ENCODE results near the gene LAMA2. TPM values are rescaled to one million over a fixed set of nuclear protein-coding genes. Genes with fewer than 3 reads are reported as not detected.

LAMA2 gene
- total and polyA plus RNA-seq, 2 experiments from 2014 or later, result 13.4 to 78.1 TPM

GRCh38 chr6:128990360-128990759, 107.4 kb downstream of the LAMA2 start:
- DNase-seq (ENCODE audit: low read depth in 1 of 2, low spot score in 1 of 2), result no peak
- Histone ChIP-seq H3K9me3 (ENCODE audit: low read depth) (no peaks in the 10 kb centered on the region), H3K36me3 (no peaks in the 10 kb centered on the region), H3K27ac (no peak overlapping the region), H3K4me3 (no peak overlapping the region), H3K4me1 (ENCODE audit: low read depth) (no peaks in the 10 kb centered on the region), H3K27me3 (no peaks in the 10 kb centered on the region)
- TF ChIP-seq, protein P1, sequence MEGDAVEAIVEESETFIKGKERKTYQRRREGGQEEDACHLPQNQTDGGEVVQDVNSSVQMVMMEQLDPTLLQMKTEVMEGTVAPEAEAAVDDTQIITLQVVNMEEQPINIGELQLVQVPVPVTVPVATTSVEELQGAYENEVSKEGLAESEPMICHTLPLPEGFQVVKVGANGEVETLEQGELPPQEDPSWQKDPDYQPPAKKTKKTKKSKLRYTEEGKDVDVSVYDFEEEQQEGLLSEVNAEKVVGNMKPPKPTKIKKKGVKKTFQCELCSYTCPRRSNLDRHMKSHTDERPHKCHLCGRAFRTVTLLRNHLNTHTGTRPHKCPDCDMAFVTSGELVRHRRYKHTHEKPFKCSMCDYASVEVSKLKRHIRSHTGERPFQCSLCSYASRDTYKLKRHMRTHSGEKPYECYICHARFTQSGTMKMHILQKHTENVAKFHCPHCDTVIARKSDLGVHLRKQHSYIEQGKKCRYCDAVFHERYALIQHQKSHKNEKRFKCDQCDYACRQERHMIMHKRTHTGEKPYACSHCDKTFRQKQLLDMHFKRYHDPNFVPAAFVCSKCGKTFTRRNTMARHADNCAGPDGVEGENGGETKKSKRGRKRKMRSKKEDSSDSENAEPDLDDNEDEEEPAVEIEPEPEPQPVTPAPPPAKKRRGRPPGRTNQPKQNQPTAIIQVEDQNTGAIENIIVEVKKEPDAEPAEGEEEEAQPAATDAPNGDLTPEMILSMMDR (IDR thresholded peaks at IDR 0.05; ENCODE audit: low read depth, low read length), result no peak

- no peaks in the 10 kb centered on the region for H3K4me1 ChIP-seq (ENCODE audit: low read depth)
- TF ChIP-seq, protein P1 (IDR thresholded peaks at IDR 0.05; ENCODE audit: low read depth, low read length), result no peak
- no peaks in the 10 kb centered on the region for H3K9me3 ChIP-seq (ENCODE audit: low read depth)
Observed at GRCh38 chr6:128990915-128991314, 108.0 kb downstream of the LAMA2 start.

GRCh38 chr6:128993166-128993565, 110.2 kb downstream of the LAMA2 start:
- TF ChIP-seq, protein P1 (IDR thresholded peaks at IDR 0.05; ENCODE audit: low read depth, low read length), result no peak
- Histone ChIP-seq H3K27me3 (no peaks in the 10 kb centered on the region), H3K9me3 (ENCODE audit: low read depth) (no peaks in the 10 kb centered on the region), H3K4me1 (ENCODE audit: low read depth) (no peaks in the 10 kb centered on the region), H3K27ac (no peak overlapping the region), H3K4me3 (no peak overlapping the region), H3K36me3 (no peaks in the 10 kb centered on the region)
- DNase-seq (ENCODE audit: low read depth in 1 of 2, low spot score in 1 of 2), result no peak

More at GRCh38 chr6:128990915-128991314, 108.0 kb downstream of the LAMA2 start:
- Histone ChIP-seq H3K36me3 (no peaks in the 10 kb centered on the region), H3K27me3 (no peaks in the 10 kb centered on the region), H3K4me3 (no peak overlapping the region), H3K27ac (no peak overlapping the region)
- DNase-seq (ENCODE audit: low read depth in 1 of 2, low spot score in 1 of 2), result no peak

DNA sequence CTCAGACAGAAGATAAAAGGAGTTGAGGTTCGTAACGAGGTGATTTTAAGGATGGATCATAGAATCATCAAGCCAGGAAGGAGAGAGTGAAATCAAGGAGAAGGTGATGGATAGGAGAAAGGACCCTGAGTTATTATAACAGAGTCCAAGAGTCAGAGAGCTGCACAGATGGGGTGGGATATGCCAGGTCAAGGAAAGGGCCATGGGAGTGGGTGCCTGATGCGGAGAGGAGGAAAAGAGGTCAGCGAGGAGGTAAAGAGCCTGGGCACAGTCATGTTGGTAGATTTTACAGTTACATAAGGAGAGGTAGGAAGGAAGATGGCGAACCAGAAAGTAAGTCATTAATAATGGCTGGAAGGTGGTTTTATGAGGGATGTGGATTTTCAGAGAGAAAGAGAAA, 114.9 kb downstream of the LAMA2 start:
- H3K27me3 ChIP-seq, result no peaks in the 10 kb centered on the region
- TF ChIP-seq, protein P1 (IDR thresholded peaks at IDR 0.05; ENCODE audit: low read depth, low read length), result no peak
- no peak for DNase-seq (ENCODE audit: low read depth in 1 of 2, low spot score in 1 of 2)
- no peak overlapping the region for H3K27ac ChIP-seq
- no peak overlapping the region for H3K4me3 ChIP-seq
- H3K9me3 ChIP-seq (ENCODE audit: low read depth), result no peaks in the 10 kb centered on the region
- no peaks in the 10 kb centered on the region for H3K4me1 ChIP-seq (ENCODE audit: low read depth)
- no peaks in the 10 kb centered on the region for H3K36me3 ChIP-seq

DNA sequence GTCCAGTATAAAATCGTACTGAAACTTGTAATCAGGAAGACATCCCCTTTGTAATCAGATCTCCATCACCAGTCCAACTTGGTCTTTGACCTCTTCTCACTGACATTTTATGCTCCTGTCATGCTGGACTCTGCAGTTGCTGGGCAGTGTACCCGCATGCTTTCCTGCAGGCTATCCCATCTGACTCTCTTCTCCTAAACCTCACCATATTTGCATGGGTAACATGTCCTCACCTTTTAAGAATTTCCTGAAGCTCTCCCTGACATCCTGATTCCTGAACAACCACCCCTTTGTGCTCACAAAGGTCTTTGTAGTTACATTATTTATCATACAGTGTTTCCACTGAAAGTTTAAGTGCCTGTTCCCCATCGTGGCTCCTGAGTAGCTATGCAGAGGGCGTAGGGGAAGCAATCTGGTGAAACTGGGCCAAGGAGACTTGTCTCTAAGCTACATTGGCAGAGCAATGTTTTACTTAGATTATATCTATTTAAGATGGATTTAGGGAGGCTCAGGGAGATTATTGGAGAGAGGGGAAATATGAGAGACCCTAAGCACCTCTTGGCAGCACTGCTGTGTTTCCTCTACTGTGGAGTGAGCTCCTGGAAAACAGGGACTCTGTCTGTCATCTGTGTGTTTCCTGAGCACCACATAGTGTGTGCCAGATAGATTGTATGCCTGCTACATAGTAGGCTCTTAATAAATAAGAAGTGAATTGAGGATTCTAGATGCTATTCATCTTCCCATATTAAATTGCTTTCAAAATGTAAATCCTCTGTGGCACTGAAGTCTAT, 124.0 kb downstream of the LAMA2 start:
- H3K9me3 ChIP-seq (ENCODE audit: low read depth), result no peaks in the 10 kb centered on the region
- no peaks in the 10 kb centered on the region for H3K4me1 ChIP-seq (ENCODE audit: low read depth)
- no peak for DNase-seq (ENCODE audit: low read depth in 1 of 2, low spot score in 1 of 2)
- H3K36me3 ChIP-seq, result no peaks in the 10 kb centered on the region
- H3K4me3 ChIP-seq, result no peak overlapping the region
- H3K27ac ChIP-seq, result no peak overlapping the region
- no peaks in the 10 kb centered on the region for H3K27me3 ChIP-seq
- TF ChIP-seq, protein P1 (IDR thresholded peaks at IDR 0.05; ENCODE audit: low read depth, low read length), result no peak

Data from cardiac muscle cell (in vitro differentiated cells and primary cell).